NCI-H460 (cell line): ENCODE data around the gene FOXF1. TPM values are rescaled to one million over a fixed set of nuclear protein-coding genes. Genes with fewer than 3 reads are reported as not detected.

Experiments
- DNase-seq: peaks from one replicate; pipeline ENCODE4 v3.0.0-alpha.2; 2016; ENCODE audit warnings: low read depth; ENCODE audit errors: extremely low read depth
- total RNA-seq: library from RNA; depleted of rRNA; stranded (reverse); fragments of >200 nt; shearing (Covaris generic); gene quantifications from 2 replicates; pipeline ENCODE4 v1.2.3, GENCODE V29; 2014

Gene FOXF1
- total RNA-seq, 1 experiment from 2014 or later = 8.2 TPM

GRCh38 chr16:86531641-86532525 is 21.6 kb downstream of the FOXF1 start:
- DNase-seq = no peak

- no peak for DNase-seq
Measured at GRCh38 chr16:86532526-86532815, 22.1 kb downstream of the FOXF1 start.

- DNase-seq = no peak
Measured at GRCh38 chr16:86533076-86533475, 22.7 kb downstream of the FOXF1 start.

- DNase-seq = no peak
Measured at GRCh38 chr16:86533767-86534351, 23.5 kb downstream of the FOXF1 start.

GRCh38 chr16:86534779-86535615 is 24.7 kb downstream of the FOXF1 start:
- DNase-seq = no peak

- no peak for DNase-seq
Measured at GRCh38 chr16:86536621-86537020, 26.3 kb downstream of the FOXF1 start.

- DNase-seq = no peak
Measured at GRCh38 chr16:86537486-86537885, 27.2 kb downstream of the FOXF1 start.

- no peak for DNase-seq
Measured at GRCh38 chr16:86538196-86538780, 28.0 kb downstream of the FOXF1 start.

- no peak for DNase-seq
Measured at GRCh38 chr16:86540894-86541293, 30.6 kb downstream of the FOXF1 start.

- DNase-seq = no peak
Measured at GRCh38 chr16:86541560-86541959, 31.2 kb downstream of the FOXF1 start.

- no peak for DNase-seq
Measured at GRCh38 chr16:86542756-86543750, 32.7 kb downstream of the FOXF1 start.

- DNase-seq = no peak
Measured at GRCh38 chr16:86545481-86545880, 35.2 kb downstream of the FOXF1 start.

GRCh38 chr16:86545954-86546637 is 35.8 kb downstream of the FOXF1 start:
- no peak for DNase-seq

- DNase-seq = no peak
Measured at GRCh38 chr16:86546638-86547013, 36.3 kb downstream of the FOXF1 start.

GRCh38 chr16:86547286-86547685 is 37.0 kb downstream of the FOXF1 start:
- no peak for DNase-seq

GRCh38 chr16:86549076-86549892 is 39.0 kb downstream of the FOXF1 start:
- DNase-seq = no peak

GRCh38 chr16:86549893-86550190 is 39.5 kb downstream of the FOXF1 start:
- no peak for DNase-seq

- no peak for DNase-seq
Measured at GRCh38 chr16:86550281-86550680, 40.0 kb downstream of the FOXF1 start.

- no peak for DNase-seq
Measured at GRCh38 chr16:86553356-86553755, 43.0 kb downstream of the FOXF1 start.
